ENCODE data around the gene IL24. TPM values are rescaled to one million over a fixed set of nuclear protein-coding genes. Genes with fewer than 3 reads are reported as not detected.

The IL24 gene
- total RNA-seq, 1 experiment from 2014 or later: not detected

- no peak for DNase-seq (ENCODE audit: low read depth)
- in situ Hi-C loops (cut with HindIII; ENCODE audit: low pct_unique_long_range_greater_than_20kb, low sequenced_read_pairs): no loop called here
Measured at GRCh38 chr1:206898915-206899431, 1.7 kb downstream of the IL24 start.

GRCh38 chr1:206899717-206900116 is 2.5 kb downstream of the IL24 start:
- DNase-seq (ENCODE audit: low read depth): no peak
- in situ Hi-C loops (cut with HindIII; ENCODE audit: low pct_unique_long_range_greater_than_20kb, low sequenced_read_pairs): no loop called here

- DNase-seq (ENCODE audit: low read depth): no peak
- in situ Hi-C loops (cut with HindIII; ENCODE audit: low pct_unique_long_range_greater_than_20kb, low sequenced_read_pairs): no loop called here
Measured at GRCh38 chr1:206900149-206900548, 2.9 kb downstream of the IL24 start.

GRCh38 chr1:206901944-206902343 is 4.7 kb downstream of the IL24 start:
- in situ Hi-C loops (cut with HindIII; ENCODE audit: low pct_unique_long_range_greater_than_20kb, low sequenced_read_pairs): no loop called here
- no peak for DNase-seq (ENCODE audit: low read depth)

- in situ Hi-C loops (cut with HindIII; ENCODE audit: low pct_unique_long_range_greater_than_20kb, low sequenced_read_pairs): no loop called here
Measured at GRCh38 chr1:206902702-206903101, 5.5 kb downstream of the IL24 start.

GRCh38 chr1:206903687-206904086 is 6.4 kb downstream of the IL24 start:
- no peak for DNase-seq (ENCODE audit: low read depth)
- in situ Hi-C loops (cut with HindIII; ENCODE audit: low pct_unique_long_range_greater_than_20kb, low sequenced_read_pairs): no loop called here

More at GRCh38 chr1:206902702-206903101, 5.5 kb downstream of the IL24 start:
- DNase-seq (ENCODE audit: low read depth): no peak

GRCh38 chr1:206904423-206905142 is 7.3 kb downstream of the IL24 start:
- DNase-seq (ENCODE audit: low read depth): no peak
- in situ Hi-C loops (cut with HindIII; ENCODE audit: low pct_unique_long_range_greater_than_20kb, low sequenced_read_pairs): no loop called here

GRCh38 chr1:206905295-206906164 is 8.3 kb downstream of the IL24 start:
- in situ Hi-C loops (cut with HindIII; ENCODE audit: low pct_unique_long_range_greater_than_20kb, low sequenced_read_pairs): no loop called here
- DNase-seq (ENCODE audit: low read depth): peak; percentile 67

- in situ Hi-C loops (cut with HindIII; ENCODE audit: low pct_unique_long_range_greater_than_20kb, low sequenced_read_pairs): no loop called here
- DNase-seq (ENCODE audit: low read depth): no peak
Measured at GRCh38 chr1:206907304-206907991, 10.2 kb downstream of the IL24 start.

GRCh38 chr1:206908038-206908437 is 10.8 kb downstream of the IL24 start:
- DNase-seq (ENCODE audit: low read depth): no peak
- in situ Hi-C loops (cut with HindIII; ENCODE audit: low pct_unique_long_range_greater_than_20kb, low sequenced_read_pairs): no loop called here

GRCh38 chr1:206909161-206909882 is 12.1 kb downstream of the IL24 start:
- in situ Hi-C loops (cut with HindIII; ENCODE audit: low pct_unique_long_range_greater_than_20kb, low sequenced_read_pairs): no loop called here
- DNase-seq (ENCODE audit: low read depth): peak; percentile 41

- in situ Hi-C loops (cut with HindIII; ENCODE audit: low pct_unique_long_range_greater_than_20kb, low sequenced_read_pairs): no loop called here
- no peak for DNase-seq (ENCODE audit: low read depth)
Measured at GRCh38 chr1:206909883-206910318, 12.7 kb downstream of the IL24 start.

GRCh38 chr1:206911064-206911663 is 13.9 kb downstream of the IL24 start:
- in situ Hi-C loops (cut with HindIII; ENCODE audit: low pct_unique_long_range_greater_than_20kb, low sequenced_read_pairs): no loop called here
- DNase-seq (ENCODE audit: low read depth): peak; percentile 66

- in situ Hi-C loops (cut with HindIII; ENCODE audit: low pct_unique_long_range_greater_than_20kb, low sequenced_read_pairs): no loop called here
- DNase-seq (ENCODE audit: low read depth): peak; percentile 53
Measured at GRCh38 chr1:206912445-206913095, 15.3 kb downstream of the IL24 start.

GRCh38 chr1:206913766-206914537 is 16.7 kb downstream of the IL24 start:
- in situ Hi-C loops (cut with HindIII; ENCODE audit: low pct_unique_long_range_greater_than_20kb, low sequenced_read_pairs): no loop called here
- no peak for DNase-seq (ENCODE audit: low read depth)

- in situ Hi-C loops (cut with HindIII; ENCODE audit: low pct_unique_long_range_greater_than_20kb, low sequenced_read_pairs): no loop called here
- DNase-seq (ENCODE audit: low read depth): peak; percentile 64
Measured at GRCh38 chr1:206915030-206915735, 17.9 kb downstream of the IL24 start.
